Measurements from ENCODE around the gene C2orf92.

Gene C2orf92

GRCh38 chr2:97654791-97655190 lies 14.7 kb upstream of the C2orf92 start:
- H3K4me3 Mint-ChIP-seq, result no peak overlapping the region

DNA sequence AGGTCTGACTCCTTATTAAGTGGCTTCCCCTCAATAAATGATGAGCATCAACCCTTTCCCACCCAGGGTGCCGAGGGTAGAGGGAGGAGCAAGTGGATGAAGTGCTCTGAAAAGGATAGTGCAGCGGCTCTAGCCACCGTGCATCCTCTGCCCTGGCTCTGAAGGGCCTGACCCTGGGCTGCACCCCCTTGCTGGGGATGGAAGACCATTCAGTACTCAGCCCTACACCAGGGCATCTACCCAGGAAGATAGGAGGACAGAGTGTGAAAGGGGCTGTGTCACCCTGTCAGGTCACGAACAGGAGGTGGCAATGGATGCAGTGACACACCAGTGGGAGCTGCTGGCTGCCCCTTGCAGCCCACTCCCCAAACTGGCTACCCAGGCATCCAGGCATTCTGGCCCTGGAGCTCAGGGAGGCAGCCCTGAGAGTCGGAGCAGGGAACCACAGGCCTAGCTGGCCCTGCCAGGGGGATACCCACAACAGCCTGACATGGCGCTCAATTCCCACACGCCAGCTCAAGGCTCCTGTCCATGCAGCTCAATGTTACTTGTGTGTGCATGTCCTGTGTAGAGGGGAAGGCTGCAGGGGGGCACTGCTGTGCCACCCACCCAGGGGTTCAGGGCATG lies 13.3 kb upstream of the C2orf92 start:
- Mint-ChIP-seq H3K4me3 (no peak overlapping the region), H3K36me3 (ENCODE audit: low read depth) (peaks cover 43% of the 10 kb centered on the region), H3K9me3 (no peaks in the 10 kb centered on the region), H3K27me3 (ENCODE audit: low read depth) (no peaks in the 10 kb centered on the region), H3K27ac (no peak overlapping the region), H3K4me1 (ENCODE audit: low read depth) (peaks cover 2% of the 10 kb centered on the region)
- DNase-seq (ENCODE audit: low spot score), result no peak

More at GRCh38 chr2:97654791-97655190, 14.7 kb upstream of the C2orf92 start:
- Mint-ChIP-seq H3K27me3 (ENCODE audit: low read depth) (no peaks in the 10 kb centered on the region), H3K4me1 (ENCODE audit: low read depth) (peaks cover 3% of the 10 kb centered on the region), H3K27ac (peak overlapping the region; percentile 28), H3K36me3 (ENCODE audit: low read depth) (peaks cover 46% of the 10 kb centered on the region), H3K9me3 (no peaks in the 10 kb centered on the region)
- DNase-seq (ENCODE audit: low spot score), result no peak

DNA sequence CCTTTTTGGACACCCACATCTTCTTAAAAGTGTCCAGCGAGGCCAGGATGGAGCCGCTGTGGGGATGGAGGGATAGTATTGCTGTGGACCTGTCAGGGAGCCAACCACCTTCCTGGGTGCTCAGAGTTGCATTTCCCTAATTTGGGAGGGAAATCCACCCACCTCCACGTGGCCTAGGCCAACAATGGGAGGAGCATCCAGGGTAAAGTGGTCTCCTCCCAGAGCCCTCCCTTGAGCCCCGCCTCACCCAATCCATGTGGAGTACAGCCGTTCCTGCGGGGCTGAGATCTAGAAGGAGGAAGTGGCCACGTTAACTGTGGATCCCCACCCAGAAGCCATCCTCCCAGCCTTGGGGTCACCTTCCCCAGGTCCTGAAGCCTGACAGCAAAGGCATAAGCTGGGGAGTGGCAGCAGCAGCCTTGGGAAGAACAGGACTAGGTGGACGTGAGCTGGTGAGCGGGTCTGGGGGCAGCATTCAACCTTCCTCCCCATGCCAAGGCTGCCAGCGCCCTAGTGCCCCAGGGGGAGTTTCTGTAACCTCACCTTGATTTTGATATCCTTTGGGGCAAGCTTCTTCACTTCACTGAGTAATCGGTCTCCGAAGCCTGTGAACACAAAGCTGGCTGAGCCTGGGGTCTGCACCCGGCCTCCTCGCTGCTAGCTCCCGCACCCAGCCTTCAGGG lies 12.5 kb upstream of the C2orf92 start:
- no peak overlapping the region for H3K4me3 Mint-ChIP-seq
- peaks cover 51% of the 10 kb centered on the region for H3K36me3 Mint-ChIP-seq (ENCODE audit: low read depth)
- DNase-seq (ENCODE audit: low spot score), result no peak
- H3K4me1 Mint-ChIP-seq (ENCODE audit: low read depth), result peaks cover 8% of the 10 kb centered on the region
- no peaks in the 10 kb centered on the region for H3K27me3 Mint-ChIP-seq (ENCODE audit: low read depth)
- H3K9me3 Mint-ChIP-seq, result no peaks in the 10 kb centered on the region
- H3K27ac Mint-ChIP-seq, result no peak overlapping the region

DNA sequence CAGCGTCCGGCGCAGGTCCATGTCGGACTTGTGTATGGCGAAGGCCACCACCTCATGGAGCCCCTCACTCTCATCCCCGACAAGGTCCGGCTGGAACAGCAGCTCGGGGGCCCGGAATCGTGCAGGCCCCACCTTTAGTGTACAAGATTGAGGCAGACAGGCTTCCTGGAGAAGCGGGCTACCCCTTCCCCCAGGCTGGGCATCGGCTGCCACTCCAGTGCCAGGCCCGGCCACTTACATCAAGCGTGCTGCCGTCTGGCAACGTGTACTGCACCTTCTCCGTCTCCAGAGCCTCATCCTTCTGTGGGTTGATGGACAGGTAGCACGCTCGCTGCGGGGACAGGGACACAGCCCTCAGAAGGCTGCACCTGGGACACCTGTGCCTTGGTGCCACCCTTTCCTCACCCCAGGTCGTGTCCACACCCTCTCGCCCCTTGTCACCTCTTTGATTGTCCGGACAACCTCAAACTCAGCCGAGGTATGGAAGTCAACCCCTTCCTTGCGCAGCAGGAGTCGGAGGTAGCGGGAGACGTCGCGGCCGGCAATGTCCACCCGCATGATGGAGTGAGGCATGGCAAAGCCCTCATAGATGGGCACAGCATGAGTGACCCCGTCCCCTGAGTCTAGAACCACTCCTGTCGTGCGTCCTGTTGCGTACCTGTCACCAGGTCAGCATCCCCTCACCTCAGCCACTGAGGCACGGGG lies 11.4 kb upstream of the C2orf92 start:
- no peak for DNase-seq (ENCODE audit: low spot score)
- Mint-ChIP-seq H3K9me3 (no peaks in the 10 kb centered on the region), H3K36me3 (ENCODE audit: low read depth) (peaks cover 52% of the 10 kb centered on the region), H3K4me3 (no peak overlapping the region), H3K27ac (no peak overlapping the region), H3K4me1 (ENCODE audit: low read depth) (peaks cover 19% of the 10 kb centered on the region), H3K27me3 (ENCODE audit: low read depth) (no peaks in the 10 kb centered on the region)

GRCh38 chr2:97658691-97659157 lies 10.8 kb upstream of the C2orf92 start:
- Mint-ChIP-seq H3K4me3 (no peak overlapping the region), H3K27me3 (ENCODE audit: low read depth) (no peaks in the 10 kb centered on the region), H3K36me3 (ENCODE audit: low read depth) (peaks cover 48% of the 10 kb centered on the region), H3K9me3 (no peaks in the 10 kb centered on the region), H3K4me1 (ENCODE audit: low read depth) (peaks cover 19% of the 10 kb centered on the region), H3K27ac (no peak overlapping the region)
- no peak for DNase-seq (ENCODE audit: low spot score)

DNA sequence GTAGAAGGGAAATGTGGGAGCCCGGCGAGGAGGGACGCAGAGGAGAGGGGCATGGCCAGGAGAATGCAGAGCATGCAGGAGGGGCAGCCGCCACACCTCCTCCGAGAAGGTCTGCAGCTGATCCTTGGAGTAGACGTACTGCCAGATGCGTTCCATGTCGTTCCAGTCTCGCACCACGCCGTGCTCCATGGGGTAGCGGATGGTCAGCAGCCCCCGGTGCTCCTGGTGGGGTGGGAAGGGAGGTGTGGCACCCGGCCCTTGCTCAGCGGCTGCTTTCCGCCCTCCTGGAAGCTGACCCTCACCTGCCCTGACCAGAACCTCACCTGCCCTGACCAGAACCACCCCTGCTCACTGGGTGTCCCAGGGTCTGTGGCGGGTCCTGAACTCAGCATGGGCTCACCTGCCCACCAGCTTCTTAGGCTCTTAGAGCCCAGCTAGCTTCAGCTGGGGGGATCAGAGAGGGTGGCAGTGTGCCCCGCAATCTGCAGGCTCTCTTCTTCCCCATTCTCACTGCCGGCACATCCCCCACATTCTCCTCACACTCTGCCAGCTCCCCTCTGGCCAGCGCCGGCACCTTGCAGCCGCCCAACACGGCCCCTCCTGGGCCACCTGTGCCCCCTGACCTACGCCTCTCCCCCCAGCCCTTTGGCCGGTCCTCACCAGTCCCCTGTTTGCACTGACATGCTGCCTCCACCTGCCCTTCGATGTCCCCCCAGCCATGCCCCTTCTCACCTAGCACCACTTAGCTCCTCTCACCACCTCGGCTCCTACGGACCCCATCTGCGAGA lies 10.1 kb upstream of the C2orf92 start:
- Mint-ChIP-seq H3K36me3 (ENCODE audit: low read depth) (peaks cover 42% of the 10 kb centered on the region), H3K27ac (no peak overlapping the region), H3K9me3 (no peaks in the 10 kb centered on the region), H3K4me1 (ENCODE audit: low read depth) (peaks cover 18% of the 10 kb centered on the region), H3K27me3 (ENCODE audit: low read depth) (no peaks in the 10 kb centered on the region), H3K4me3 (no peak overlapping the region)
- DNase-seq (ENCODE audit: low spot score), result no peak

- no peak for DNase-seq (ENCODE audit: low spot score)
- H3K27me3 Mint-ChIP-seq (ENCODE audit: low read depth), result no peaks in the 10 kb centered on the region
- peaks cover 20% of the 10 kb centered on the region for H3K4me1 Mint-ChIP-seq (ENCODE audit: low read depth)
- H3K27ac Mint-ChIP-seq, result no peak overlapping the region
- no peaks in the 10 kb centered on the region for H3K9me3 Mint-ChIP-seq
- no peak overlapping the region for H3K4me3 Mint-ChIP-seq
- H3K36me3 Mint-ChIP-seq (ENCODE audit: low read depth), result peaks cover 36% of the 10 kb centered on the region
Measured at GRCh38 chr2:97660044-97660774, 9.3 kb upstream of the C2orf92 start.

DNA sequence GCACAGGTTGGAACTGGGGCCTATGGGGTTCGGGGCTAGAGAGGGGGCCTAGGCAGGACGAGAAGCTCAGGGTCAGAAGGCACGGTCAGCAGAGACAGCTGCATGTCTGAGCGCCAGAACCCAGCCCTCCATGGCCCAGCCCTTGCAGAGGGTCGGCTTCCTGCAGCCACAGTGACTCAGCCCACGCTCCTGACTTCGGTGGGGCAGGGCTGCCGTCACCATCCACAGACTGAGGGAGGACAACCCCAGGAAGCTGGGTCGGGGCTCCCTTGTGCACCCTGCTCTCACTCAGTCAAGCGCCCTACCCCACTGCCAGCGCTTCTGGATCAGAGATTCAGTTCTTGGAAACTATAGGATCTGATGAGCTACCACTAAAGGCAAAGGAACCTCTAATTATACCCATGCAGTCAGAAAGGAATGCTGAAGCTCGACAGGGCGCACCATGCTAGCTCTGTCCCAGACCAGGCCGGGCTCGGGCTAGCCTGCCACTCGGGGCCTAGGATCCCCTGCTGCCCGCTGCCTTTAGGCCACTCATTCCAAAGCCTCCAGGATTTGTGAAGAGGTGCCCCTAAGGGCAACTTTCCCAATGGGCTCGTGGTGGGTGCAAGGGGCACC lies 8.6 kb upstream of the C2orf92 start:
- Mint-ChIP-seq H3K36me3 (ENCODE audit: low read depth) (peaks cover 30% of the 10 kb centered on the region), H3K4me1 (ENCODE audit: low read depth) (peaks cover 21% of the 10 kb centered on the region), H3K27ac (peak overlapping the region; percentile 41), H3K27me3 (ENCODE audit: low read depth) (no peaks in the 10 kb centered on the region), H3K9me3 (no peaks in the 10 kb centered on the region), H3K4me3 (peak overlapping the region; percentile 12)
- no peak for DNase-seq (ENCODE audit: low spot score)

DNA sequence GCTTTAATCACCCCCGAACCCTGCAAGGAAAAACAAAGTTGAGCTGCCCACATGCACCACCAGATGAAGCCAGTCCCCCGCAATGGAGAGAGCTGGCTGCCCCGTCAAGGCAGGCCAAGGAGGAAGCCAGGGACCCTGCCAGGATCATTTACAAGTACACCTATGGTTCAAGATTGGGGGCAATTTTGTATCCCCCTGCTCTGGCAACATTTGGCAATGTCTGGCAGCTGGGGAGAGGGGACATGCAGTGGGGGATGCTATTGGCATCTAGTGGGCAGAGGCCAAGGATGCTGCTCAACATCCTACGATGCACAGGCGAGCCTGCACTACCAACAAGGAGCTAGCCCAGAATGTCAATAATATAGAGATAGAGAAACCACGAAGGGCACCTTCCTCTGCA lies 7.6 kb upstream of the C2orf92 start:
- DNase-seq (ENCODE audit: low spot score), result no peak
- peaks cover 30% of the 10 kb centered on the region for H3K36me3 Mint-ChIP-seq (ENCODE audit: low read depth)
- H3K9me3 Mint-ChIP-seq, result no peaks in the 10 kb centered on the region
- H3K27me3 Mint-ChIP-seq (ENCODE audit: low read depth), result no peaks in the 10 kb centered on the region
- peak overlapping the region; percentile 65 for H3K27ac Mint-ChIP-seq
- peaks cover 23% of the 10 kb centered on the region for H3K4me1 Mint-ChIP-seq (ENCODE audit: low read depth)
- H3K4me3 Mint-ChIP-seq, result peak overlapping the region; percentile 94

- no peaks in the 10 kb centered on the region for H3K27me3 Mint-ChIP-seq (ENCODE audit: low read depth)
- H3K4me3 Mint-ChIP-seq, result peak overlapping the region; percentile 94
- no peaks in the 10 kb centered on the region for H3K9me3 Mint-ChIP-seq
- no peak for DNase-seq (ENCODE audit: low spot score)
- H3K27ac Mint-ChIP-seq, result peak overlapping the region; percentile 97
- H3K36me3 Mint-ChIP-seq (ENCODE audit: low read depth), result peaks cover 29% of the 10 kb centered on the region
- H3K4me1 Mint-ChIP-seq (ENCODE audit: low read depth), result peaks cover 23% of the 10 kb centered on the region
Measured at GRCh38 chr2:97662386-97662894, 7.1 kb upstream of the C2orf92 start.

DNA sequence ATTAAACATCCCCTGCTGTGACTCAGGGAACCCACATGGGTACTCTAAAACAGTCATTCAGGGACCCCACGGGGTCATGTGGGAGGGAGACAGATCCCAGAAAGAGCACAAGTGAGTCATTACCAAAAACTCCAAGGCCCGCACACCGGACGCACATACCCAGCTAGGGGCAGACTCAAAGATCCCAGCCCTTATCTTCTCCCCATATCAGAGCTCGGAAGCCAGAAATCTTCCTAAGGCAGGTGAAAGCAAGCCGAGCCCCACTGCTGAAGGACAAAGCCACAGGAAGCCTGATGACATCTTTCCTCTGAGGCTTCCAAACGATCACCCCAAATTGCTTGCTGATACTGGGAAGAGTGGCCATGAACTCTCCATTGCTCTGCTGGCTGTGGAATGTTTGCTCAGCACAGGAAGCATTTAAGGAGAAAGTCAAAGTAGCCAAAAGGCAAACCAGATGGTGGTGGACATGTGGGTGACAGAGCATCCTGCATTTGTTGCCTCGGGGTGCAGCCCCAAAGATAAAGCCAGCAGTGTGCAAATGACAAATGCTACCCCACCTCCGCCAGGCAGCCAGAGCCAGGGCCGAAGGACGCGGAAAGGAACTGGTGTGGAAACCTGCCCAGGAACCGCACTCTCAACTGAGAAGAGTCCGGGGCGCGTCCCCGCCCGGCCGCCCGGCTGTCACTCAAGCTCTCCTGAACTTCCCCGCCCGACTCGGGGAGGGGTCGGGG lies 6.5 kb upstream of the C2orf92 start:
- Mint-ChIP-seq H3K9me3 (no peaks in the 10 kb centered on the region), H3K27ac (peak overlapping the region; percentile 97), H3K4me3 (peak overlapping the region; percentile 94), H3K27me3 (ENCODE audit: low read depth) (no peaks in the 10 kb centered on the region), H3K36me3 (ENCODE audit: low read depth) (peaks cover 26% of the 10 kb centered on the region), H3K4me1 (ENCODE audit: low read depth) (peaks cover 23% of the 10 kb centered on the region)
- peak; percentile 95 for DNase-seq (ENCODE audit: low spot score)

DNA sequence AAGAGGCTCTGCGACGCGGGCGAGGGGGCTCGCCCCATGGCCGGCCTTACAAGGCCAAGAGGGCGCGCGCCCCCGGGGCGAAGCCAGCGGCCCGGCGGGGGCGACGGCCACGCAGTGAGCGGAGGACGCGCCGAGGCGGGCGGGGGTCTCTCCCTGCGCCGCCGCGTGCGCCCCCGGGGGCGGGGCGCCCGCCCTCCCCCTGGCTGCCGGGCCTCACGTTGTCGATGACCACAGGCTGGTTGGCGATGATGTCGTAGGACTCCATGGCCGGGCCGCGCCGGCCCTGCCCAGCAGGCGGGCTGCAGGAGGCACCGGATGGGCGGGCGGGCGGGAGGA lies 5.9 kb upstream of the C2orf92 start:
- H3K9me3 Mint-ChIP-seq, result no peaks in the 10 kb centered on the region
- no peaks in the 10 kb centered on the region for H3K27me3 Mint-ChIP-seq (ENCODE audit: low read depth)
- peaks cover 23% of the 10 kb centered on the region for H3K4me1 Mint-ChIP-seq (ENCODE audit: low read depth)
- no peak for DNase-seq (ENCODE audit: low spot score)
- H3K36me3 Mint-ChIP-seq (ENCODE audit: low read depth), result peaks cover 21% of the 10 kb centered on the region
- peak overlapping the region; percentile 94 for H3K4me3 Mint-ChIP-seq
- H3K27ac Mint-ChIP-seq, result peak overlapping the region; percentile 97

Data from T-helper 2 cell treated with Interferon-gamma antibody and Interleukin-4, amounts not matched to agents 5 μg/mL and 100 μg/mL, for 36 hours (primary cell).